Activated CD4-positive, alpha-beta T cell treated with anti-CD3 and anti-CD28 coated beads for 4 hours (primary cell): ENCODE data around the gene LARP1.

Experiments
- DNase-seq, 2 donors: peaks; one replicate each; pipeline ENCODE4 v3.0.0-alpha.2; 2020

The LARP1 gene

DNA sequence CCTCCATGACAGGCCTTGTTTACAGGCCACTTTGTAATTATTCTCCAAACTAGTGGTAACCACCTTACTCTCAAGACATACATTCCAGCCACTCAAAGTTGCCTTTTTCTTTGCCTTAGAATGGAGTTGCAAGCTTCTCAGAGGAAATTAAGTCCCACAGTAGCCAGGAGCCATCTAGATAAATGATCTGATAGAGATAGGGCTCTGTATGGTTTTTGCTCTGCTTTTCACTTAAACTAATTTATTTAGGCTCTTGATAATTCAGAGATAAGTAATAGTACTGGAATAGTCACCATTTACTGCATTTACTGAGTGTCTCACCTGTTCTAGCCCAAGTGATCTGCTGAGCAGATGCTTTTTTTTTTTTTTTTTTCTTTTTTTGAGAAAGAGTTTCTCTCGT lies 7.5 kb downstream of the LARP1 start:
- DNase-seq, result no peak

DNA sequence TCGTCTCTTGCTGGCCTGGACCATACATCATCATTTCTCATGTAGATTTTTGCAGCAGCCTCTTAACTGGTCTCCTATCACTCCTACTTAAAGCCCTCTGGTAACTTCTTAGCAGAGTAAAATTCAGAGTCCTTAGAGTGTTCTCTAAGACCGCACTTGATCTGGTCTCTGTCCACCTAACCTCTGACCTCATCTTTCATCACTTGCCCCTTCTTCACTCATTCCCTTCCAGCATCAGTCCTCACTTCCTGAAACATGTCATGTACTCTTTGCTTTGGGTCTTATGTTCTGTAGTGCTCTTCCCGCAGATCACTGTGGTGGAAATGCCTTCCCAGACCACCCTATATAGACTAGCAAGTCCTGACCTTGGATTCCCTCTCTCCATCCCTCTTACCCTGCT lies 9.8 kb downstream of the LARP1 start:
- DNase-seq, result no peak

- DNase-seq, result no peak
Measured at GRCh38 chr5:154765396-154765925, 10.3 kb downstream of the LARP1 start.

DNA sequence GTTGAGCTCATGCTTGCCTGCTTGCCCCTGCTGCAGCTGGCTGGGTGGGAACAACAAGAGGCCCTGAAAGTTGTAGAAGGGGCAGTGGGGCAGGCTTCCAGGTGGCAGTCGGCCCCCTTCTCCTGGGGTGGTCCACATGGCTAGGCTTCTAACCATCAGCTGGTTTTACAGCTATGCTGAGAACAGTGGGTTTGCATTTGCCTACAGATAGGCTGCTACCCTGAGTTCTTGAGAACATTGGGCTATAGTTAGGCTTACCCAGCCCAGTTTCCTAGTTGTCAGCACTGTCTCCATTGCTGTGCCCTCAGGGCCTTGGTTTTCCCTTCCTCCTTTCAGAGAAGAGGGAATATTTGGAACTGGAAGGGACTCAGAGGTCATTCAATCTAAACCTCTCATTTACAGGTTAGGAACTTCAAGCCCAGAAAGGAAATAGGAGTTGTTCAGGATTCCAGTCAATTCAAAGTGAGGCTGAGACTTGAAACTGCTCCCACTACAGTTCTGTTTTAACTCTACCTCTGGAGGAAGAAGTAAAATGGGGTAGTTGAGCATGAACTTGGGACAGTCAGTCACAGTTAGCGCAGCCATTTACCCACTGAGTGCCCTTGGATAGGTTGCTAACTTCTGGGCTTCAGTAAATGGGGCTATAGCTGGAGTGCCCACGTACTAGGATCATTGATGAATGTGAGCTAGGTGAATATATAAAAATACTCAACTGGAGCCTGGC lies 11.5 kb downstream of the LARP1 start:
- no peak for DNase-seq

- DNase-seq, result no peak
Measured at GRCh38 chr5:154767576-154767975, 12.4 kb downstream of the LARP1 start.

DNA sequence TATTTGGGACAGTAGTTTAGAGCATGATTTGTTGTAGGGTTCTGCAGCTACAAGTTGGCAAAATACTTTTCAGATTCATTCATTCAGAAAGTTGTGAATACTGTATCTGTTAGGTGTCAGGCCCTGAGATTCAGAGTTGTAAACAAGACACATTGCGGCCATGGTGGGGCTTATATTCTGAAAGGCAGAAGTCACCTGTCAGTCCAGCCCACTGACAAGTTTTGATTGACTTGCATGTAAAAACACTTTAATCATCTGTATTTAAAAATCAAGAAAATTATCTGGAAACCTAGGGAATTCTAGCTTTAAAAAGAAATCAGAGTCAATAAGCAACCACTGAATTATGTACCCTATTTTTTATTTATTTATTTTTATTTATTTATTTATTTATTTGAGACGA lies 13.0 kb downstream of the LARP1 start:
- no peak for DNase-seq

DNA sequence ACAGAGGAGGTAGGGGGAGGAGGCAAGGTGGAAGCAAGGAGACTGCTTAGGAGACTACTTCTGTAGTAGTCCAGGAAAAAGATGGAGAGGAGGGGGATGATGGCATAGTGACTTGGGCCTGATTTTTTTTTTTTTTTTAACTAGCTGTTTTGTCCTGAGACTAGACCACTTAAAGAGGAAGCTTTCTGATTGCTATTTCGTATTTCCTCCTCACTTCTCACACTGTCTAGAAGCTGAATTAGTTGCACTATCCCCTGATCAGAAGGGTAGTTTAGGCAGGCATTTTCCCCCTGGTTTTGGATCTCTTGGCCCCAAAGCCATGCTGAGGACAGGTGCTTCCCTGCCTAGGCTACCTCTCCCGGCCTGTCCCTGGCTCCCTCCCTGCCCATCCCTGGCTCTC lies 14.9 kb downstream of the LARP1 start:
- no peak for DNase-seq

DNA sequence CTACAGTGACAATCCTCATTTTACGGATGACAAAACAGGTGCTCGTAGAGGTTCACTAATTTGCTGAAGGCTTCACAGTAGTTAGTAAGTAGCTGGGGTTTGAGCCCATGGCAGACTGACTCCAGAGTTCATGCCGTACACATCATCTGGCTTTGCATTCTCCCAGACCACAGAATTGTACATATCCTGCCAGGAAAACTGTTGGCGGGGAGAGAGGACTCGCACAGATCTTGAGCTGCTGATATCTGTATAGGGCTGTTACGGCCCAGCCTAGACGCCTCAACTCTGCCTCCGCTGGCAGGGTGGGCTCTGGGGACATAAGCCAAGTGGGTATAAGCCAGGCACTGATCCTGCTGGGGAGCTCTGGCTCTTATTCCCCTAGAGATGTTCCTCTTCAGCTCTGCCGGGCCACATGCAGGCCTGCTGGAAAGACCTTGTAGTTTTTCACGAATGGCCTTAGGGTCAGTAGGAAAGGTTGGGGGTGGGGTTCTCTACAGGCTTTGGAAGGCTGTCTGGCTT lies 16.3 kb downstream of the LARP1 start:
- no peak for DNase-seq

DNA sequence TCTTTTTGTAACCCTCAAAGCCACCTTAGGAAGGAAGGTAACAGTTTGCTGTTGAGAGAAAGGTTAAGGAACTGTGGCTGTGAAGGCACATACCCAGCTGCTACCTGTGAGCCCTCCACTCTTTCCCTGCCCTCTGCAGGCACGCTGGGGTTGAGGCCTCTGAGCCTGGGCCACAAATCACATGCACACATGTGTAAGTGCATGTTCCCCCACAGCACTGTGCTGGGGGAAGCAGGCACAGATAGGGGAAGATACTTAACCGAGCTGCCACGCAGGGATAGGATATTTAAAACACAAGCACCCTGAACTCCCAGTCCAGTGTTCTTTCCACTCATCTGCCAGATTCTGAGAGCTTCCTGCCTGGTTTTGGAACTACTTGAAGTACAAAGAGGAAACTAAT lies 18.1 kb downstream of the LARP1 start:
- no peak for DNase-seq

- no peak for DNase-seq
Measured at GRCh38 chr5:154776167-154776566, 21.0 kb downstream of the LARP1 start.

GRCh38 chr5:154778534-154778933 lies 23.4 kb downstream of the LARP1 start:
- no peak for DNase-seq

GRCh38 chr5:154779105-154779504 lies 23.9 kb downstream of the LARP1 start:
- no peak for DNase-seq

DNA sequence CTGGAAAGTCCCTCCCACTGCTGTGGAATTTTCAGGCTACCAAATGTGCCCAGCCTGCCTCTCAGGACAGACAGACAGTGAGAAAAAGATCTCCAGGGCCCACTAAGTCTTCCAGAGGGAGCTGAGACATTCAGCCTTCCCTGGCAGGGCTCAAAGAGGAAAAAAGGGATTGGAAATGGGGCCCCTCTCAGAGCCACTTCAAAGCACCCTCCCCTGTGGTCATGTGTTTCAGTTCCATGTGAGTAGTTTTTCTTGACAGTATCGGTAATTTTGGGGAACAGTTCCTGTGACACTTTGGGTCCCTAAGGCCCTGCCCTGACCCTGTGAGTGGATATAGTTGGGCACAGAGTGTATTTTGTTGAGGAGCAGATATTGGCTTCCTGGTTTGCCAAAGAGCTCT lies 25.0 kb downstream of the LARP1 start:
- no peak for DNase-seq

- no peak for DNase-seq
Measured at GRCh38 chr5:154782326-154782725, 27.1 kb downstream of the LARP1 start.

GRCh38 chr5:154782812-154783592 lies 27.8 kb downstream of the LARP1 start:
- no peak for DNase-seq

- no peak for DNase-seq
Measured at GRCh38 chr5:154783774-154784460, 28.7 kb downstream of the LARP1 start.

- DNase-seq, result no peak
Measured at GRCh38 chr5:154784856-154785255, 29.7 kb downstream of the LARP1 start.

GRCh38 chr5:154786414-154786813 lies 31.2 kb downstream of the LARP1 start:
- DNase-seq, result no peak

DNA sequence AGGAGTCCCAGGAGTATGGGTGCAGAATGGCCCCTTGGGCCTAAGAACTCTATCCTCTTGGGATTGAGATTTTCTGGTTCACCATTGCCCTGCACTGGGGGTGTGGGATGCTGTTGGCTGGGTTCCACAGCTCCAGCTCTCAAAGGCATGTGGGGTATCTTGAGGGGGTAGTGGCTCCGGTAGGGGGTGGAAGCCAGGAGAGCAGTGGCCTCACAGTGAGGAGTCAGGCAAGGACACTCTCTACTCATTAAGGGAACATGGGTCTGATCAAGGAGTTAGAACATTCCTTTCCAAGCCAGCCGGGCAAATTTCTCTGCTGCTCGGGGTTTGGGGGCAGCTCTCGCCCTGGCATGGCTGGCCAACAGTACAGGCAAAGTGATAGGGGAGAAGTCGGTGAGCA lies 33.0 kb downstream of the LARP1 start:
- DNase-seq, result no peak

DNA sequence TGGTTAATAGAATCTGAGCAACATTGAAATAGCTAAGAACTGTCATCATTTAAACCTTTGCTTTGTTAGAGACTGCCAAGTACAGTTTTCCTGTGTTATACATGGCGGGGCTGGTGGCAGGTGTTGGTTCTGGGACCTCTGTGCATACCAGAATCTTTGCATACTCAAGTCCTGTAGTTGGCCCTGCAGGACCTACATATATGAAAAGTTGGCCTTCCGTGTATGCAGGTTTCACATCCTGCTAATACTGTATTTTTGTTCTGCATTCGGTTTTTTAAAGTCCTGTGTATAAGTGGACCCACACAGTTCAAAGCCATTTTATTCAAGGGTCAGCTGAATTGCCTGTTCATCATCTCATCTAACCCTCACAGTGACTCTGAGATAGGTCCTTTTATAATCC lies 36.4 kb downstream of the LARP1 start:
- no peak for DNase-seq

DNA sequence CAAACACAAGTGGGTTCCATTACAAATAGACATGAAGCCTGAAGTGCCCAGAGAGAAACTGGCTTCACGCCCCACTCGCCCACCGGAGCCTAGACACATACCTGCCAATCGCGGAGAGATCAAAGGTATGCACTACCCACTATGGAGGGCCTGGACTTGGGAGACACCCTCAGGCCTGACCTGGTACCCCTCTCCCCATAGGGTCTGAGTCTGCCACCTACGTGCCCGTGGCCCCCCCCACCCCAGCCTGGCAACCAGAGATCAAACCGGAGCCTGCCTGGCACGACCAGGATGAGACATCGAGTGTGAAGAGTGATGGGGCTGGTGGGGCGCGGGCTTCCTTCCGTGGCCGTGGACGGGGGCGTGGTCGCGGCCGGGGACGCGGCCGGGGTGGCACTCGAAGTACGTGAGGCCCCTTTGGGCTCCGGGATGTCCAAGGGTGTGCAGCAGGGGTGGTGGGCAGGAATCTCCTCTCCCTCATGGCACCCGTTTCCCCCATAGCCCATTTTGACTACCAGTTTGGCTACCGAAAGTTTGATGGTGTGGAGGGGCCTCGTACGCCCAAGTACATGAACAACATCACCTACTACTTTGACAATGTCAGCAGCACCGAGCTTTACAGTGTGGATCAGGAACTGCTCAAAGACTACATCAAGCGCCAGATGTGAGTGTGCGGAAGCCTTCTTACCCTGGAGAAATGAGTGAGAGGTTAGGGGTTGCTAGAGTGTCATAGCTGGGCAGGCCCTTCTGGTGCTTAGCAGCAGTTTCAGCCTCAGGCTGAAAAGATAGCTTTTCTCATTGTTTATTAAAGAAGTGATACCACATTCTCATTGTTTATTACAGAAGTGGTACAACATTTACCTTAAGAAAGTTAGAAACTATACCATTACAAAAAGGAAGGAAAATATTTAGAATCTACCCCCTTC lies 38.7 kb downstream of the LARP1 start:
- no peak for DNase-seq

- no peak for DNase-seq
Measured at GRCh38 chr5:154794525-154795234, 39.5 kb downstream of the LARP1 start.
